ENCODE measurements around the gene PDSS2. TPM values are rescaled to one million over a fixed set of nuclear protein-coding genes. Genes with fewer than 3 reads are reported as not detected.

Gene PDSS2
- total RNA-seq, 1 experiment from 2014 or later, result 17.7 TPM

DNA sequence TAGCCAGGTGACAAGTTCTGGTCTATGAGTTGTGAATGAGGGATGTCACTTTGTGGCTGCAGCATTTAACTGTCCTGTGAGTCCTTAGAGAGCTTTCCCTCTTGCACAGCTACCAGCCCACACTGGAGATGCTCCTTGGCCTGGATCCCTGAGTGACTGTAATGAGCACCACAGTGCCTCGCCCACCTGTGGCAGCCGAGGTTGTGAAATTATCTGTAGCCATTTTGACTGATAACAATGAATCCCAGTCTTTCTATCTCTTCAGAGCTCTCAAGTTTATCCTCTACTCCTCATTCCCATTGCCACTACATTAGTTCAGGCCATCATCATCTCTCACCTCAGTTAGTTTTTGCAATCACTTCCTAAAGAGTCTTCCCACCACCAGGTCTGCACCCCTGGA, 302.7 kb downstream of the PDSS2 start:
- Histone ChIP-seq H3K27me3 (ENCODE audit: control insufficient read depth, insufficient read depth, low read length) (no peaks in the 10 kb centered on the region), H3K9me3 (ENCODE audit: control insufficient read depth, insufficient read depth, low read depth, low read length) (no peaks in the 10 kb centered on the region), H3K36me3 (ENCODE audit: control insufficient read depth, insufficient read depth, low read length) (no peaks in the 10 kb centered on the region), H3K27ac (ENCODE audit: low read length) (no peak overlapping the region), H3K4me3 (ENCODE audit: low read depth in 2 of 2, low read length in 2 of 2) (no peak overlapping the region), H3K4me1 (ENCODE audit: control insufficient read depth, insufficient read depth, low read length) (no peaks in the 10 kb centered on the region)
- ChIA-PET POLR2A (no interaction called here), CTCF (no interaction called here)
- intact Hi-C loops (cut with micrococcal nuclease; ENCODE audit: unreplicated experiment), result no loop called here
- in situ Hi-C loops (cut with HindIII; ENCODE audit: low pct_unique_long_range_greater_than_20kb, low sequenced_read_pairs), result no loop called here
- TF ChIP-seq, protein P1, sequence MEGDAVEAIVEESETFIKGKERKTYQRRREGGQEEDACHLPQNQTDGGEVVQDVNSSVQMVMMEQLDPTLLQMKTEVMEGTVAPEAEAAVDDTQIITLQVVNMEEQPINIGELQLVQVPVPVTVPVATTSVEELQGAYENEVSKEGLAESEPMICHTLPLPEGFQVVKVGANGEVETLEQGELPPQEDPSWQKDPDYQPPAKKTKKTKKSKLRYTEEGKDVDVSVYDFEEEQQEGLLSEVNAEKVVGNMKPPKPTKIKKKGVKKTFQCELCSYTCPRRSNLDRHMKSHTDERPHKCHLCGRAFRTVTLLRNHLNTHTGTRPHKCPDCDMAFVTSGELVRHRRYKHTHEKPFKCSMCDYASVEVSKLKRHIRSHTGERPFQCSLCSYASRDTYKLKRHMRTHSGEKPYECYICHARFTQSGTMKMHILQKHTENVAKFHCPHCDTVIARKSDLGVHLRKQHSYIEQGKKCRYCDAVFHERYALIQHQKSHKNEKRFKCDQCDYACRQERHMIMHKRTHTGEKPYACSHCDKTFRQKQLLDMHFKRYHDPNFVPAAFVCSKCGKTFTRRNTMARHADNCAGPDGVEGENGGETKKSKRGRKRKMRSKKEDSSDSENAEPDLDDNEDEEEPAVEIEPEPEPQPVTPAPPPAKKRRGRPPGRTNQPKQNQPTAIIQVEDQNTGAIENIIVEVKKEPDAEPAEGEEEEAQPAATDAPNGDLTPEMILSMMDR (IDR thresholded peaks at IDR 0.05), result no peak
- TF ChIP-seq POLR2AphosphoS5 (IDR thresholded peaks at IDR 0.05; ENCODE audit: low read depth, low read length) (no peak), SIN3A (IDR thresholded peaks at IDR 0.05; ENCODE audit: borderline replicate concordance, insufficient read depth, low read depth, low read length) (no peak), TCF7L2 (IDR thresholded peaks at IDR 0.05; ENCODE audit: low read depth, low read length) (no peak)
- TF ChIP-seq, protein P2, sequence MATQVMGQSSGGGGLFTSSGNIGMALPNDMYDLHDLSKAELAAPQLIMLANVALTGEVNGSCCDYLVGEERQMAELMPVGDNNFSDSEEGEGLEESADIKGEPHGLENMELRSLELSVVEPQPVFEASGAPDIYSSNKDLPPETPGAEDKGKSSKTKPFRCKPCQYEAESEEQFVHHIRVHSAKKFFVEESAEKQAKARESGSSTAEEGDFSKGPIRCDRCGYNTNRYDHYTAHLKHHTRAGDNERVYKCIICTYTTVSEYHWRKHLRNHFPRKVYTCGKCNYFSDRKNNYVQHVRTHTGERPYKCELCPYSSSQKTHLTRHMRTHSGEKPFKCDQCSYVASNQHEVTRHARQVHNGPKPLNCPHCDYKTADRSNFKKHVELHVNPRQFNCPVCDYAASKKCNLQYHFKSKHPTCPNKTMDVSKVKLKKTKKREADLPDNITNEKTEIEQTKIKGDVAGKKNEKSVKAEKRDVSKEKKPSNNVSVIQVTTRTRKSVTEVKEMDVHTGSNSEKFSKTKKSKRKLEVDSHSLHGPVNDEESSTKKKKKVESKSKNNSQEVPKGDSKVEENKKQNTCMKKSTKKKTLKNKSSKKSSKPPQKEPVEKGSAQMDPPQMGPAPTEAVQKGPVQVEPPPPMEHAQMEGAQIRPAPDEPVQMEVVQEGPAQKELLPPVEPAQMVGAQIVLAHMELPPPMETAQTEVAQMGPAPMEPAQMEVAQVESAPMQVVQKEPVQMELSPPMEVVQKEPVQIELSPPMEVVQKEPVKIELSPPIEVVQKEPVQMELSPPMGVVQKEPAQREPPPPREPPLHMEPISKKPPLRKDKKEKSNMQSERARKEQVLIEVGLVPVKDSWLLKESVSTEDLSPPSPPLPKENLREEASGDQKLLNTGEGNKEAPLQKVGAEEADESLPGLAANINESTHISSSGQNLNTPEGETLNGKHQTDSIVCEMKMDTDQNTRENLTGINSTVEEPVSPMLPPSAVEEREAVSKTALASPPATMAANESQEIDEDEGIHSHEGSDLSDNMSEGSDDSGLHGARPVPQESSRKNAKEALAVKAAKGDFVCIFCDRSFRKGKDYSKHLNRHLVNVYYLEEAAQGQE (IDR thresholded peaks at IDR 0.05; ENCODE audit: insufficient read depth in 1 of 2, low read depth in 2 of 2, low read length in 1 of 2), result no peak
- DNase-seq (ENCODE audit: low read depth, low spot score) (no peak), ATAC-seq (no peak)
- BruUV-seq (replicated peaks), result no TSS peak

DNA sequence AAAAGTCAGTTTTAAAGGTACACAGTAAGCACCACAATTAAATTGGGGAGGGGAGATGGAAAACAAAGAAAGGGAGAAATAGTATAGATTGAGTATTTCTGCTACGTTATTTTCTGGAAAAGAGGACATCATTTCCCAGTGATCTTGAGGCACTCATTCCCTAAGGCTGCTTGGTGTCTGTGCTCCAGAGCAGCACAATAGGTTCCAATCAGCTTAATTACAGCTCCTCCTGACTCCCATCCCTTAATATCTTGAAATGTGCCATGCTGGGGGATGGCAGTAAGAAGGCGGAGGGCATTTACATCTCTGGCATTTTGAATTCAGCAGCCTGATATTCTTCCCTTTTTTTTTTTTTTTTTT, 304.6 kb downstream of the PDSS2 start:
- H3K9me3 ChIP-seq (ENCODE audit: control insufficient read depth, insufficient read depth, low read depth, low read length), result no peaks in the 10 kb centered on the region
- in situ Hi-C loops (cut with HindIII; ENCODE audit: low pct_unique_long_range_greater_than_20kb, low sequenced_read_pairs), result no loop called here
- no peaks in the 10 kb centered on the region for H3K36me3 ChIP-seq (ENCODE audit: control insufficient read depth, insufficient read depth, low read length)
- ChIA-PET POLR2A (no interaction called here), CTCF (no interaction called here)
- BruUV-seq (replicated peaks), result no TSS peak
- ATAC-seq (no peak), DNase-seq (ENCODE audit: low read depth, low spot score) (no peak)
- no peaks in the 10 kb centered on the region for H3K27me3 ChIP-seq (ENCODE audit: control insufficient read depth, insufficient read depth, low read length)
- intact Hi-C loops (cut with micrococcal nuclease; ENCODE audit: unreplicated experiment), result no loop called here
- no peaks in the 10 kb centered on the region for H3K4me1 ChIP-seq (ENCODE audit: control insufficient read depth, insufficient read depth, low read length)
- no peak overlapping the region for H3K27ac ChIP-seq (ENCODE audit: low read length)
- H3K4me3 ChIP-seq (ENCODE audit: low read depth in 2 of 2, low read length in 2 of 2), result no peak overlapping the region
- TF ChIP-seq TCF7L2 (IDR thresholded peaks at IDR 0.05; ENCODE audit: low read depth, low read length) (no peak), SIN3A (IDR thresholded peaks at IDR 0.05; ENCODE audit: borderline replicate concordance, insufficient read depth, low read depth, low read length) (no peak), POLR2AphosphoS5 (IDR thresholded peaks at IDR 0.05; ENCODE audit: low read depth, low read length) (no peak)
- TF ChIP-seq, protein P1 (IDR thresholded peaks at IDR 0.05), result no peak
- TF ChIP-seq, protein P2 (IDR thresholded peaks at IDR 0.05; ENCODE audit: insufficient read depth in 1 of 2, low read depth in 2 of 2, low read length in 1 of 2), result no peak

Data from Panc1 (cell line).